ENCODE measurements around the gene SFXN1.

DNA sequence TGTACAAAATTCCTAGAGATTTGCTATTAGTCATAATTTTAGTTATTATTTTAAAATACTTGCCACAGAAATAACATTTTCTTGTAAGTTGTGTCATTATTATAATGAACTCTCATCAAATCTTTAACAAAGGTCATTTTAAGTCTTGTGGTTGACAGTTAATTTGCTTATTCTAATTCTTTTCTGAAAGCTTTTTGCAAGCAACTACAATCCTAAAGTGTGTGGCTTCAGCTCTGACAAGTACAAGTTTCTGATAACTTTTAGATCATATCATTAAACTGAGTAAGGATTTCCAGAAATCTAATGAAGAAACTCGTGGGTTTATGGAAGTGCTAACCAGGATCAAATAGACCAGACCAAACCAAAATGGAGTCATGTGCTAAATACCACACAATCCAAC lies 86.4 kb downstream of the SFXN1 start:
- TF ChIP-seq, protein P1, sequence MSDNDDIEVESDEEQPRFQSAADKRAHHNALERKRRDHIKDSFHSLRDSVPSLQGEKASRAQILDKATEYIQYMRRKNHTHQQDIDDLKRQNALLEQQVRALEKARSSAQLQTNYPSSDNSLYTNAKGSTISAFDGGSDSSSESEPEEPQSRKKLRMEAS (IDR thresholded peaks at IDR 0.05): no peak
- TF ChIP-seq, protein P2, sequence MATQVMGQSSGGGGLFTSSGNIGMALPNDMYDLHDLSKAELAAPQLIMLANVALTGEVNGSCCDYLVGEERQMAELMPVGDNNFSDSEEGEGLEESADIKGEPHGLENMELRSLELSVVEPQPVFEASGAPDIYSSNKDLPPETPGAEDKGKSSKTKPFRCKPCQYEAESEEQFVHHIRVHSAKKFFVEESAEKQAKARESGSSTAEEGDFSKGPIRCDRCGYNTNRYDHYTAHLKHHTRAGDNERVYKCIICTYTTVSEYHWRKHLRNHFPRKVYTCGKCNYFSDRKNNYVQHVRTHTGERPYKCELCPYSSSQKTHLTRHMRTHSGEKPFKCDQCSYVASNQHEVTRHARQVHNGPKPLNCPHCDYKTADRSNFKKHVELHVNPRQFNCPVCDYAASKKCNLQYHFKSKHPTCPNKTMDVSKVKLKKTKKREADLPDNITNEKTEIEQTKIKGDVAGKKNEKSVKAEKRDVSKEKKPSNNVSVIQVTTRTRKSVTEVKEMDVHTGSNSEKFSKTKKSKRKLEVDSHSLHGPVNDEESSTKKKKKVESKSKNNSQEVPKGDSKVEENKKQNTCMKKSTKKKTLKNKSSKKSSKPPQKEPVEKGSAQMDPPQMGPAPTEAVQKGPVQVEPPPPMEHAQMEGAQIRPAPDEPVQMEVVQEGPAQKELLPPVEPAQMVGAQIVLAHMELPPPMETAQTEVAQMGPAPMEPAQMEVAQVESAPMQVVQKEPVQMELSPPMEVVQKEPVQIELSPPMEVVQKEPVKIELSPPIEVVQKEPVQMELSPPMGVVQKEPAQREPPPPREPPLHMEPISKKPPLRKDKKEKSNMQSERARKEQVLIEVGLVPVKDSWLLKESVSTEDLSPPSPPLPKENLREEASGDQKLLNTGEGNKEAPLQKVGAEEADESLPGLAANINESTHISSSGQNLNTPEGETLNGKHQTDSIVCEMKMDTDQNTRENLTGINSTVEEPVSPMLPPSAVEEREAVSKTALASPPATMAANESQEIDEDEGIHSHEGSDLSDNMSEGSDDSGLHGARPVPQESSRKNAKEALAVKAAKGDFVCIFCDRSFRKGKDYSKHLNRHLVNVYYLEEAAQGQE (IDR thresholded peaks at IDR 0.05; ENCODE audit: low read depth): no peak
- TF ChIP-seq CREB1 (IDR thresholded peaks at IDR 0.05; ENCODE audit: low read depth) (no peak), CEBPB (IDR thresholded peaks at IDR 0.05) (no peak), FOXM1 (IDR thresholded peaks at IDR 0.05; ENCODE audit: borderline replicate concordance, low read depth) (no peak)
- TF ChIP-seq, protein P3, sequence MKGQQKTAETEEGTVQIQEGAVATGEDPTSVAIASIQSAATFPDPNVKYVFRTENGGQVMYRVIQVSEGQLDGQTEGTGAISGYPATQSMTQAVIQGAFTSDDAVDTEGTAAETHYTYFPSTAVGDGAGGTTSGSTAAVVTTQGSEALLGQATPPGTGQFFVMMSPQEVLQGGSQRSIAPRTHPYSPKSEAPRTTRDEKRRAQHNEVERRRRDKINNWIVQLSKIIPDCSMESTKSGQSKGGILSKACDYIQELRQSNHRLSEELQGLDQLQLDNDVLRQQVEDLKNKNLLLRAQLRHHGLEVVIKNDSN (IDR thresholded peaks at IDR 0.05): no peak

Data from Ishikawa (cell line).